Neuronal stem cell (in vitro differentiated cells): ENCODE results near the gene RELL1.

ENCODE experiments used
- DNase-seq: peaks from one replicate; pipeline ENCODE4 v3.0.0-alpha.2; 2013; ENCODE audit warnings: low spot score
- H2AFZ ChIP-seq: one replicate; pipeline ENCODE4 v1.6.1; 2013; ENCODE audit warnings: mild to moderate bottlenecking, low read length, inconsistent platforms
- H2AK5ac ChIP-seq: 2 replicates; pipeline ENCODE4 v1.6.1; 2013; ENCODE audit warnings: low read depth, mild to moderate bottlenecking, inconsistent platforms, low read length, moderate library complexity, mixed read lengths
- H2BK120ac ChIP-seq: 2 replicates; pipeline ENCODE4 v1.6.1; 2013; ENCODE audit warnings: low read depth, mild to moderate bottlenecking, inconsistent platforms, low read length, moderate library complexity, mixed read lengths
- H2BK12ac ChIP-seq: one replicate; pipeline ENCODE4 v1.6.1; 2013; ENCODE audit warnings: low read length, inconsistent platforms
- H2BK15ac ChIP-seq: 2 replicates; pipeline ENCODE4 v1.6.1; 2013; ENCODE audit warnings: mild to moderate bottlenecking, low read length, inconsistent platforms, mixed read lengths
- H2BK5ac ChIP-seq: one replicate; pipeline ENCODE4 v1.6.1; 2013; ENCODE audit warnings: inconsistent platforms, mild to moderate bottlenecking, low read length, moderate library complexity
- H3K14ac ChIP-seq: one replicate; pipeline ENCODE4 v1.6.1; 2013; ENCODE audit warnings: low read length, inconsistent platforms
- H3K18ac ChIP-seq: 2 replicates; pipeline ENCODE4 v1.6.1; 2013; ENCODE audit warnings: low read length, inconsistent platforms
- H3K23ac ChIP-seq: 2 replicates; pipeline ENCODE4 v1.6.1; 2013; ENCODE audit warnings: low read depth, mild to moderate bottlenecking, mixed read lengths, low read length, inconsistent platforms; ENCODE audit not compliant: poor library complexity
- H3K27ac ChIP-seq: replicated peaks from 3 replicates; pipeline ENCODE4 v1.5.1; 2013; ENCODE audit warnings: low read length, inconsistent platforms
- H3K27me3 ChIP-seq, 3 experiments: 2 replicates each; pipeline ENCODE4 v1.6.1; 2013; ENCODE audit warnings: low read length in 3 of 3, mild to moderate bottlenecking in 2 of 3, inconsistent platforms in 1 of 3, low read depth in 1 of 3, mixed read lengths in 1 of 3, moderate library complexity in 1 of 3; ENCODE audit not compliant: control insufficient read depth in 3 of 3, insufficient read depth in 3 of 3
- H3K36me3 ChIP-seq, 2 donors: replicated peaks in 1 of 2; 2 replicates each; pipeline ENCODE4 v1.6.1; 2013; ENCODE audit warnings: low read length in 2 of 2; ENCODE audit not compliant: control insufficient read depth in 2 of 2, insufficient read depth in 2 of 2
- H3K4ac ChIP-seq: 2 replicates; pipeline ENCODE4 v1.6.1; 2013; ENCODE audit warnings: inconsistent platforms, mild to moderate bottlenecking, low read length, moderate library complexity
- H3K4me1 ChIP-seq, 2 donors: 1 replicate in 1 of 2; 2 replicates in 1 of 2; pipeline ENCODE4 v1.6.1; 2013; ENCODE audit warnings: low read length in 2 of 2, low read depth in 1 of 2; ENCODE audit not compliant: control insufficient read depth in 2 of 2, insufficient read depth in 1 of 2
- H3K4me2 ChIP-seq: one replicate; pipeline ENCODE4 v1.6.1; 2013; ENCODE audit warnings: mild to moderate bottlenecking, low read length, inconsistent platforms; ENCODE audit not compliant: insufficient read depth, poor library complexity, severe bottlenecking
- H3K4me3 ChIP-seq, 2 donors: 2 replicates each; pipeline ENCODE4 v1.5.1; 2013; ENCODE audit warnings: low read length in 2 of 2, mild to moderate bottlenecking in 2 of 2, inconsistent platforms in 1 of 2, moderate library complexity in 1 of 2
- H3K79me1 ChIP-seq: one replicate; pipeline ENCODE4 v1.6.1; 2013; ENCODE audit warnings: low read depth, mild to moderate bottlenecking, inconsistent platforms, low read length, moderate library complexity
- H3K9ac ChIP-seq: one replicate; pipeline ENCODE4 v1.6.1; 2013; ENCODE audit warnings: mild to moderate bottlenecking, low read depth, low read length, inconsistent platforms; ENCODE audit not compliant: poor library complexity
- H3K9me3 ChIP-seq, 2 donors: replicated peaks in 1 of 2; 2 replicates each; pipeline versions ENCODE3 to v1.6.1; 2013; ENCODE audit warnings: low read length in 2 of 2, mild to moderate bottlenecking in 2 of 2, inconsistent platforms in 1 of 2, low read depth in 1 of 2, mixed read lengths in 1 of 2, moderate library complexity in 1 of 2; ENCODE audit not compliant: control insufficient read depth in 2 of 2, insufficient read depth in 1 of 2
- H4K8ac ChIP-seq: one replicate; pipeline ENCODE4 v1.6.1; 2013; ENCODE audit warnings: low read depth, mild to moderate bottlenecking, inconsistent platforms, low read length, moderate library complexity
- H4K91ac ChIP-seq: one replicate; pipeline ENCODE4 v1.6.1; 2013; ENCODE audit warnings: low read length, low read depth, mild to moderate bottlenecking, inconsistent platforms; ENCODE audit not compliant: poor library complexity
- WGBS, 2 donors: extraction: QIAGEN DNeasy Blood & Tissue Kit; methylation state at CpG; one replicate each; pipeline ENCODE4 v1.1.7; 2013; ENCODE audit warnings: missing lambda C conversion rate in 2 of 2, mixed read lengths in 1 of 2; ENCODE audit not compliant: insufficient read length in 2 of 2, insufficient replicate concordance in 1 of 2; ENCODE audit errors: extremely low coverage in 2 of 2; 5-methylcytosine and 5-hydroxymethylcytosine counted together

Gene RELL1

GRCh38 chr4:37597034-37597433 is 89.1 kb downstream of the RELL1 start:
- H3K9me3 ChIP-seq, result no peaks in the 10 kb centered on the region
- no peak overlapping the region for H2BK12ac ChIP-seq
- no peaks in the 10 kb centered on the region for H3K4me1 ChIP-seq
- H3K4ac ChIP-seq, result no peak overlapping the region
- no peak overlapping the region for H3K4me2 ChIP-seq
- H3K18ac ChIP-seq, result no peak overlapping the region
- H2BK15ac ChIP-seq, result no peak overlapping the region
- H4K8ac ChIP-seq, result no peak overlapping the region
- H2AFZ ChIP-seq, result no peak overlapping the region
- no peak overlapping the region for H3K9ac ChIP-seq
- DNase-seq, result no peak
- no peak overlapping the region for H4K91ac ChIP-seq
- no peak overlapping the region for H2AK5ac ChIP-seq
- no peaks in the 10 kb centered on the region for H3K27me3 ChIP-seq
- no peak overlapping the region for H2BK5ac ChIP-seq
- no peaks in the 10 kb centered on the region for H3K36me3 ChIP-seq
- no peaks in the 10 kb centered on the region for H3K79me1 ChIP-seq
- no peak overlapping the region for H3K23ac ChIP-seq
- H3K4me3 ChIP-seq, result no peak overlapping the region
- no peak overlapping the region for H3K27ac ChIP-seq
- H2BK120ac ChIP-seq, result no peak overlapping the region
- no CpG with 5 or more reads among the region's 4 CpGs for WGBS, 2 donors
- no peak overlapping the region for H3K14ac ChIP-seq

- Histone ChIP-seq H2BK12ac (no peak overlapping the region), H3K27ac (no peak overlapping the region), H4K8ac (no peak overlapping the region), H2BK120ac (no peak overlapping the region), H2AK5ac (no peak overlapping the region), H3K18ac (no peak overlapping the region), H2BK15ac (no peak overlapping the region), H3K27me3 (no peaks in the 10 kb centered on the region), H2BK5ac (no peak overlapping the region), H3K9me3 (no peaks in the 10 kb centered on the region), H2AFZ (no peak overlapping the region), H3K4me2 (no peak overlapping the region), H3K4ac (no peak overlapping the region), H3K4me3 (no peak overlapping the region), H3K9ac (no peak overlapping the region), H3K36me3 (no peaks in the 10 kb centered on the region), H3K14ac (no peak overlapping the region), H3K23ac (no peak overlapping the region), H3K4me1 (no peaks in the 10 kb centered on the region), H3K79me1 (no peaks in the 10 kb centered on the region), H4K91ac (no peak overlapping the region)
- WGBS, 2 donors, result no CpG with 5 or more reads among the region's 12 CpGs
- no peak for DNase-seq
These were observed 90.1 kb downstream of the RELL1 start for GRCh38 chr4:37595875-37596680.

GRCh38 chr4:37594099-37594498 is 92.1 kb downstream of the RELL1 start:
- Histone ChIP-seq H3K27me3 (no peaks in the 10 kb centered on the region), H4K8ac (no peak overlapping the region), H3K4ac (no peak overlapping the region), H3K4me2 (no peak overlapping the region), H3K9ac (no peak overlapping the region), H2BK15ac (no peak overlapping the region), H3K4me1 (peaks cover 0 to 9% of the 10 kb centered on the region in 2 donors), H3K36me3 (no peaks in the 10 kb centered on the region), H3K4me3 (no peak overlapping the region), H3K9me3 (no peaks in the 10 kb centered on the region), H3K23ac (no peak overlapping the region), H4K91ac (no peak overlapping the region), H2BK5ac (no peak overlapping the region), H3K18ac (no peak overlapping the region), H2AK5ac (no peak overlapping the region), H3K79me1 (no peaks in the 10 kb centered on the region), H2AFZ (no peak overlapping the region), H2BK12ac (no peak overlapping the region), H3K27ac (no peak overlapping the region), H2BK120ac (no peak overlapping the region), H3K14ac (no peak overlapping the region)
- DNase-seq, result no peak
- no CpG with 5 or more reads among the region's 2 CpGs for WGBS, 2 donors

- Histone ChIP-seq H3K27ac (no peak overlapping the region), H3K23ac (no peak overlapping the region), H2BK12ac (no peak overlapping the region), H3K79me1 (no peaks in the 10 kb centered on the region), H2AFZ (no peak overlapping the region), H3K36me3 (no peaks in the 10 kb centered on the region), H4K91ac (no peak overlapping the region), H3K4me3 (no peak overlapping the region), H3K4me2 (no peak overlapping the region), H2BK15ac (no peak overlapping the region), H2BK120ac (no peak overlapping the region), H3K4ac (no peak overlapping the region), H3K9me3 (no peaks in the 10 kb centered on the region), H3K9ac (no peak overlapping the region), H3K27me3 (no peaks in the 10 kb centered on the region), H4K8ac (no peak overlapping the region), H2AK5ac (no peak overlapping the region), H3K4me1 (peaks cover 0 to 9% of the 10 kb centered on the region in 2 donors), H3K14ac (no peak overlapping the region), H2BK5ac (no peak overlapping the region), H3K18ac (no peak overlapping the region)
- no peak for DNase-seq
- WGBS, 2 donors, result no CpG with 5 or more reads among the region's 1 CpG
These were observed 94.8 kb downstream of the RELL1 start for GRCh38 chr4:37591349-37591748.
